Erythroblast (primary cell): ENCODE measurements around the gene RIN3.

Experiments
- GATA1 ChIP-seq: IDR thresholded peaks from 2 replicates; pipeline ENCODE4 v1.6.1; 2011; ENCODE audit warnings: low read depth, mild to moderate bottlenecking, control low read depth, low read length, moderate library complexity
- POLR2A ChIP-seq: IDR thresholded peaks from 2 replicates; pipeline ENCODE4 v1.6.1; 2011; ENCODE audit warnings: mild to moderate bottlenecking, low read length

- TF ChIP-seq POLR2A (no peak), GATA1 (no peak)
Measured at GRCh38 chr14:92519246-92520101, 5.9 kb downstream of the RIN3 start.
